NB4 (cell line): ENCODE data around the gene SSH2.

ENCODE experiments used
- CTCF ChIP-seq: IDR thresholded peaks from one replicate; pipeline ENCODE4 v1.5.1; 2012; ENCODE audit warnings: low read depth, low read length
- POLR2A ChIP-seq: IDR thresholded peaks from 2 replicates; pipeline ENCODE4 v1.6.1; 2011; ENCODE audit warnings: mild to moderate bottlenecking; ENCODE audit not compliant: insufficient read length; ENCODE audit errors: extremely low read depth

- TF ChIP-seq CTCF (no peak), POLR2A (no peak)
These were observed 24.4 kb upstream of the SSH2 start for GRCh38 chr17:29954405-29954804.
